Measurements from ENCODE around the gene STEAP2.
"Not testable (repeated sequence)": the region's sequence is repeated elsewhere in the genome, so short reads cannot be mapped to it uniquely, and the experiment has no call there.

The STEAP2 gene

GRCh38 chr7:90233569-90233968, 22.0 kb downstream of the STEAP2 start:
- no peak for DNase-seq (ENCODE audit: low spot score)

GRCh38 chr7:90236721-90237289, 25.3 kb downstream of the STEAP2 start:
- DNase-seq (ENCODE audit: low spot score) = peak; percentile 54

- no peak for DNase-seq (ENCODE audit: low spot score)
These were observed 26.5 kb downstream of the STEAP2 start for GRCh38 chr7:90238022-90238421.

- no peak for DNase-seq (ENCODE audit: low spot score)
These were observed 27.0 kb downstream of the STEAP2 start for GRCh38 chr7:90238583-90238982.

- DNase-seq (ENCODE audit: low spot score) = no peak
These were observed 27.5 kb downstream of the STEAP2 start for GRCh38 chr7:90239050-90239449.

GRCh38 chr7:90239625-90240228, 28.2 kb downstream of the STEAP2 start:
- no peak for DNase-seq (ENCODE audit: low spot score)

GRCh38 chr7:90242369-90243168, 31.0 kb downstream of the STEAP2 start:
- no peak for DNase-seq (ENCODE audit: low spot score)

GRCh38 chr7:90243556-90243955, 32.0 kb downstream of the STEAP2 start:
- no peak for DNase-seq (ENCODE audit: low spot score)

- DNase-seq (ENCODE audit: low spot score) = no peak
These were observed 33.0 kb downstream of the STEAP2 start for GRCh38 chr7:90244565-90244908.

GRCh38 chr7:90244909-90245851, 33.6 kb downstream of the STEAP2 start, which contains the start of gene CFAP69:
Gene CFAP69 (plus strand): TSS chr7:90245174. CDS start chr7:90245425, 251 bp downstream.
- DNase-seq (ENCODE audit: low spot score) = peak; percentile 93

GRCh38 chr7:90246171-90246570, 34.6 kb downstream of the STEAP2 start:
- DNase-seq (ENCODE audit: low spot score) = no peak

- DNase-seq (ENCODE audit: low spot score) = no peak
These were observed 37.2 kb downstream of the STEAP2 start for GRCh38 chr7:90248706-90249105.

- no peak for DNase-seq (ENCODE audit: low spot score)
These were observed 39.2 kb downstream of the STEAP2 start for GRCh38 chr7:90250601-90251303.

- DNase-seq (ENCODE audit: low spot score) = no peak
These were observed 39.7 kb downstream of the STEAP2 start for GRCh38 chr7:90251304-90251635.

- not testable (repeated sequence) for DNase-seq (ENCODE audit: low spot score)
These were observed 44.5 kb downstream of the STEAP2 start for GRCh38 chr7:90256011-90256410.

GRCh38 chr7:90256778-90257177, 45.2 kb downstream of the STEAP2 start:
- no peak for DNase-seq (ENCODE audit: low spot score)

- DNase-seq (ENCODE audit: low spot score) = no peak
These were observed 49.9 kb downstream of the STEAP2 start for GRCh38 chr7:90261441-90261840.

GRCh38 chr7:90262438-90262837, 50.9 kb downstream of the STEAP2 start:
- peak; percentile 28 for DNase-seq (ENCODE audit: low spot score)

- DNase-seq (ENCODE audit: low spot score) = no peak
These were observed 55.3 kb downstream of the STEAP2 start for GRCh38 chr7:90266808-90267207.

GRCh38 chr7:90267263-90267858, 55.8 kb downstream of the STEAP2 start:
- no peak for DNase-seq (ENCODE audit: low spot score)

- DNase-seq (ENCODE audit: low spot score) = no peak
These were observed 57.6 kb downstream of the STEAP2 start for GRCh38 chr7:90269163-90269562.
